Measurements from ENCODE around the gene SLC17A3. TPM values are rescaled to one million over a fixed set of nuclear protein-coding genes. Genes with fewer than 3 reads are reported as not detected.

SLC17A3 gene
- total RNA-seq, 1 experiment from 2014 or later = not detected

DNA sequence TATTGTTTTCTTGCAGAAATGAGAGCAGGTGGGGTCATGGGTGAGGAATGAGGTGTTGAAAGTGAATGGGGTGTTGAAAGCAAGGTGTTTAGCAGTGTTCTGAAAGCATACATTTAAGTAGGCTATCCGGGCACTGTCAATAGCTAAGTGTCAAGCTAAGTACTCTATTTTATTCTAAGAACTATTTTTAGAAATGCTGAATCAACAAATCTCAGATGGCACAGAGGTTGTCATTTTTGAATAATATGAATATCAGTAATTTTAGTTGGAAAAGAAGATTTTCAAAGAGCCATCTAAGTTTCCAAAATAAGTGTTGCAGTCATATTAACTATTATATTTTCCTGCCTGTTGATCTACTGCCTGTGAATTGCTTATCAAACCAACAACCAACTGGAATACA lies 21.7 kb upstream of the SLC17A3 start:
- ATAC-seq (no peak), DNase-seq (ENCODE audit: low spot score) (no peak)
- TF ChIP-seq KAT7 (CRISPR knock-in tag; IDR thresholded peaks at IDR 0.05; ENCODE audit: borderline replicate concordance) (no peak), NFE2L1 (CRISPR knock-in tag; IDR thresholded peaks at IDR 0.05) (no peak), ZNF219 (CRISPR knock-in tag; IDR thresholded peaks at IDR 0.05; ENCODE audit: borderline replicate concordance) (no peak), PRRX2 (CRISPR knock-in tag; IDR thresholded peaks at IDR 0.05) (no peak)
- TF ChIP-seq, protein P1, sequence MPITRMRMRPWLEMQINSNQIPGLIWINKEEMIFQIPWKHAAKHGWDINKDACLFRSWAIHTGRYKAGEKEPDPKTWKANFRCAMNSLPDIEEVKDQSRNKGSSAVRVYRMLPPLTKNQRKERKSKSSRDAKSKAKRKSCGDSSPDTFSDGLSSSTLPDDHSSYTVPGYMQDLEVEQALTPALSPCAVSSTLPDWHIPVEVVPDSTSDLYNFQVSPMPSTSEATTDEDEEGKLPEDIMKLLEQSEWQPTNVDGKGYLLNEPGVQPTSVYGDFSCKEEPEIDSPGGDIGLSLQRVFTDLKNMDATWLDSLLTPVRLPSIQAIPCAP (CRISPR knock-in tag; IDR thresholded peaks at IDR 0.05) = no peak
- TF ChIP-seq, protein P2, sequence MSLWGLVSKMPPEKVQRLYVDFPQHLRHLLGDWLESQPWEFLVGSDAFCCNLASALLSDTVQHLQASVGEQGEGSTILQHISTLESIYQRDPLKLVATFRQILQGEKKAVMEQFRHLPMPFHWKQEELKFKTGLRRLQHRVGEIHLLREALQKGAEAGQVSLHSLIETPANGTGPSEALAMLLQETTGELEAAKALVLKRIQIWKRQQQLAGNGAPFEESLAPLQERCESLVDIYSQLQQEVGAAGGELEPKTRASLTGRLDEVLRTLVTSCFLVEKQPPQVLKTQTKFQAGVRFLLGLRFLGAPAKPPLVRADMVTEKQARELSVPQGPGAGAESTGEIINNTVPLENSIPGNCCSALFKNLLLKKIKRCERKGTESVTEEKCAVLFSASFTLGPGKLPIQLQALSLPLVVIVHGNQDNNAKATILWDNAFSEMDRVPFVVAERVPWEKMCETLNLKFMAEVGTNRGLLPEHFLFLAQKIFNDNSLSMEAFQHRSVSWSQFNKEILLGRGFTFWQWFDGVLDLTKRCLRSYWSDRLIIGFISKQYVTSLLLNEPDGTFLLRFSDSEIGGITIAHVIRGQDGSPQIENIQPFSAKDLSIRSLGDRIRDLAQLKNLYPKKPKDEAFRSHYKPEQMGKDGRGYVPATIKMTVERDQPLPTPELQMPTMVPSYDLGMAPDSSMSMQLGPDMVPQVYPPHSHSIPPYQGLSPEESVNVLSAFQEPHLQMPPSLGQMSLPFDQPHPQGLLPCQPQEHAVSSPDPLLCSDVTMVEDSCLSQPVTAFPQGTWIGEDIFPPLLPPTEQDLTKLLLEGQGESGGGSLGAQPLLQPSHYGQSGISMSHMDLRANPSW (CRISPR knock-in tag; conservative IDR thresholded peaks at IDR 0.05; ENCODE audit: low read depth) = no peak
- TF ChIP-seq, protein P3, sequence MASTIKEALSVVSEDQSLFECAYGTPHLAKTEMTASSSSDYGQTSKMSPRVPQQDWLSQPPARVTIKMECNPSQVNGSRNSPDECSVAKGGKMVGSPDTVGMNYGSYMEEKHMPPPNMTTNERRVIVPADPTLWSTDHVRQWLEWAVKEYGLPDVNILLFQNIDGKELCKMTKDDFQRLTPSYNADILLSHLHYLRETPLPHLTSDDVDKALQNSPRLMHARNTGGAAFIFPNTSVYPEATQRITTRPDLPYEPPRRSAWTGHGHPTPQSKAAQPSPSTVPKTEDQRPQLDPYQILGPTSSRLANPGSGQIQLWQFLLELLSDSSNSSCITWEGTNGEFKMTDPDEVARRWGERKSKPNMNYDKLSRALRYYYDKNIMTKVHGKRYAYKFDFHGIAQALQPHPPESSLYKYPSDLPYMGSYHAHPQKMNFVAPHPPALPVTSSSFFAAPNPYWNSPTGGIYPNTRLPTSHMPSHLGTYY (CRISPR knock-in tag; IDR thresholded peaks at IDR 0.05) = no peak
- Mint-ChIP-seq H3K4me3 (no peak overlapping the region), H3K27ac (no peak overlapping the region), H3K4me1 (peaks cover 22% of the 10 kb centered on the region), H3K36me3 (no peaks in the 10 kb centered on the region), H3K27me3 (ENCODE audit: low read depth) (no peaks in the 10 kb centered on the region), H3K9me3 (no peaks in the 10 kb centered on the region)
- CTCF ChIA-PET = no interaction called here
- POLR2A ChIA-PET = no interaction called here

DNA sequence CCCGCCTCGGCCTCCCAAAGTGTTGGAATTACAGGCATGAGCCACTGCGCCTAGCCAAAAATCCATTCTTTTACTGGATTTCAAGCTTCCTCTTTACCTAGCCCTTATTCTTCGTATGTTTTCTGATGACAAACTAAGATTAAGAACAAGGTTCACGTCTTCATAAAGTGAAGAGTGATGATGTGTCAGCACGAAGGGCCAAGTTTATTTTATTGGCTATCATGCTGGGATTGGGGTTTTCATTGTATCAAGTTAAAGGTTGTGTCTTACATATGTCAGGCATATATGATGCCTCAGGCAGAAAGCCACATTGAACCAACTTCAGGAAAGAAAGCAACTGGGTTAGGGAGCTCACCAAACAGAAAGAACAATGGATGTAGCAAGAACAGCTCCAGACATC lies 19.7 kb upstream of the SLC17A3 start:
- H3K27me3 Mint-ChIP-seq (ENCODE audit: low read depth) = no peaks in the 10 kb centered on the region
- ChIA-PET POLR2A (no interaction called here), CTCF (interaction anchor here (0.9 to 1.0 kb wide), 2 partner anchors 99 to 110 kb away, joined by 3 read pairs; no protein-coding TSS in a partner anchor)
- H3K27ac Mint-ChIP-seq = no peak overlapping the region
- H3K36me3 Mint-ChIP-seq = no peaks in the 10 kb centered on the region
- no peak overlapping the region for H3K4me3 Mint-ChIP-seq
- ATAC-seq = no peak
- peaks cover 7% of the 10 kb centered on the region for H3K4me1 Mint-ChIP-seq
- DNase-seq (ENCODE audit: low spot score) = no peak
- H3K9me3 Mint-ChIP-seq = no peaks in the 10 kb centered on the region
- TF ChIP-seq PRRX2 (CRISPR knock-in tag; IDR thresholded peaks at IDR 0.05) = no peak
- TF ChIP-seq, protein P4, sequence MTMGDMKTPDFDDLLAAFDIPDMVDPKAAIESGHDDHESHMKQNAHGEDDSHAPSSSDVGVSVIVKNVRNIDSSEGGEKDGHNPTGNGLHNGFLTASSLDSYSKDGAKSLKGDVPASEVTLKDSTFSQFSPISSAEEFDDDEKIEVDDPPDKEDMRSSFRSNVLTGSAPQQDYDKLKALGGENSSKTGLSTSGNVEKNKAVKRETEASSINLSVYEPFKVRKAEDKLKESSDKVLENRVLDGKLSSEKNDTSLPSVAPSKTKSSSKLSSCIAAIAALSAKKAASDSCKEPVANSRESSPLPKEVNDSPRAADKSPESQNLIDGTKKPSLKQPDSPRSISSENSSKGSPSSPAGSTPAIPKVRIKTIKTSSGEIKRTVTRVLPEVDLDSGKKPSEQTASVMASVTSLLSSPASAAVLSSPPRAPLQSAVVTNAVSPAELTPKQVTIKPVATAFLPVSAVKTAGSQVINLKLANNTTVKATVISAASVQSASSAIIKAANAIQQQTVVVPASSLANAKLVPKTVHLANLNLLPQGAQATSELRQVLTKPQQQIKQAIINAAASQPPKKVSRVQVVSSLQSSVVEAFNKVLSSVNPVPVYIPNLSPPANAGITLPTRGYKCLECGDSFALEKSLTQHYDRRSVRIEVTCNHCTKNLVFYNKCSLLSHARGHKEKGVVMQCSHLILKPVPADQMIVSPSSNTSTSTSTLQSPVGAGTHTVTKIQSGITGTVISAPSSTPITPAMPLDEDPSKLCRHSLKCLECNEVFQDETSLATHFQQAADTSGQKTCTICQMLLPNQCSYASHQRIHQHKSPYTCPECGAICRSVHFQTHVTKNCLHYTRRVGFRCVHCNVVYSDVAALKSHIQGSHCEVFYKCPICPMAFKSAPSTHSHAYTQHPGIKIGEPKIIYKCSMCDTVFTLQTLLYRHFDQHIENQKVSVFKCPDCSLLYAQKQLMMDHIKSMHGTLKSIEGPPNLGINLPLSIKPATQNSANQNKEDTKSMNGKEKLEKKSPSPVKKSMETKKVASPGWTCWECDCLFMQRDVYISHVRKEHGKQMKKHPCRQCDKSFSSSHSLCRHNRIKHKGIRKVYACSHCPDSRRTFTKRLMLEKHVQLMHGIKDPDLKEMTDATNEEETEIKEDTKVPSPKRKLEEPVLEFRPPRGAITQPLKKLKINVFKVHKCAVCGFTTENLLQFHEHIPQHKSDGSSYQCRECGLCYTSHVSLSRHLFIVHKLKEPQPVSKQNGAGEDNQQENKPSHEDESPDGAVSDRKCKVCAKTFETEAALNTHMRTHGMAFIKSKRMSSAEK (CRISPR knock-in tag; IDR thresholded peaks at IDR 0.05; ENCODE audit: borderline replicate concordance) = no peak
- TF ChIP-seq ZNF396 (CRISPR knock-in tag; IDR thresholded peaks at IDR 0.05; ENCODE audit: borderline replicate concordance) = no peak
- no peak for TF ChIP-seq NFYB (CRISPR knock-in tag; conservative IDR thresholded peaks at IDR 0.05; ENCODE audit: low read depth)
- no peak for TF ChIP-seq SMAD4 (CRISPR knock-in tag; IDR thresholded peaks at IDR 0.05)
- TF ChIP-seq, protein P5, sequence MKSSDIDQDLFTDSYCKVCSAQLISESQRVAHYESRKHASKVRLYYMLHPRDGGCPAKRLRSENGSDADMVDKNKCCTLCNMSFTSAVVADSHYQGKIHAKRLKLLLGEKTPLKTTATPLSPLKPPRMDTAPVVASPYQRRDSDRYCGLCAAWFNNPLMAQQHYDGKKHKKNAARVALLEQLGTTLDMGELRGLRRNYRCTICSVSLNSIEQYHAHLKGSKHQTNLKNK (CRISPR knock-in tag; IDR thresholded peaks at IDR 0.05) = no peak
- TF ChIP-seq JAZF1 (CRISPR knock-in tag; IDR thresholded peaks at IDR 0.05) = no peak
- no peak for TF ChIP-seq MYBL2 (CRISPR knock-in tag; IDR thresholded peaks at IDR 0.05)
- TF ChIP-seq, protein P3 (CRISPR knock-in tag; IDR thresholded peaks at IDR 0.05) = no peak
- TF ChIP-seq, protein P6, sequence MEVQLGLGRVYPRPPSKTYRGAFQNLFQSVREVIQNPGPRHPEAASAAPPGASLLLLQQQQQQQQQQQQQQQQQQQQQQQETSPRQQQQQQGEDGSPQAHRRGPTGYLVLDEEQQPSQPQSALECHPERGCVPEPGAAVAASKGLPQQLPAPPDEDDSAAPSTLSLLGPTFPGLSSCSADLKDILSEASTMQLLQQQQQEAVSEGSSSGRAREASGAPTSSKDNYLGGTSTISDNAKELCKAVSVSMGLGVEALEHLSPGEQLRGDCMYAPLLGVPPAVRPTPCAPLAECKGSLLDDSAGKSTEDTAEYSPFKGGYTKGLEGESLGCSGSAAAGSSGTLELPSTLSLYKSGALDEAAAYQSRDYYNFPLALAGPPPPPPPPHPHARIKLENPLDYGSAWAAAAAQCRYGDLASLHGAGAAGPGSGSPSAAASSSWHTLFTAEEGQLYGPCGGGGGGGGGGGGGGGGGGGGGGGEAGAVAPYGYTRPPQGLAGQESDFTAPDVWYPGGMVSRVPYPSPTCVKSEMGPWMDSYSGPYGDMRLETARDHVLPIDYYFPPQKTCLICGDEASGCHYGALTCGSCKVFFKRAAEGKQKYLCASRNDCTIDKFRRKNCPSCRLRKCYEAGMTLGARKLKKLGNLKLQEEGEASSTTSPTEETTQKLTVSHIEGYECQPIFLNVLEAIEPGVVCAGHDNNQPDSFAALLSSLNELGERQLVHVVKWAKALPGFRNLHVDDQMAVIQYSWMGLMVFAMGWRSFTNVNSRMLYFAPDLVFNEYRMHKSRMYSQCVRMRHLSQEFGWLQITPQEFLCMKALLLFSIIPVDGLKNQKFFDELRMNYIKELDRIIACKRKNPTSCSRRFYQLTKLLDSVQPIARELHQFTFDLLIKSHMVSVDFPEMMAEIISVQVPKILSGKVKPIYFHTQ (CRISPR knock-in tag; IDR thresholded peaks at IDR 0.05) = no peak
- TF ChIP-seq ESRRA (CRISPR knock-in tag; IDR thresholded peaks at IDR 0.05; ENCODE audit: borderline replicate concordance) = no peak
- no peak for TF ChIP-seq ZNF121 (CRISPR knock-in tag; IDR thresholded peaks at IDR 0.05)
- TF ChIP-seq, protein P7, sequence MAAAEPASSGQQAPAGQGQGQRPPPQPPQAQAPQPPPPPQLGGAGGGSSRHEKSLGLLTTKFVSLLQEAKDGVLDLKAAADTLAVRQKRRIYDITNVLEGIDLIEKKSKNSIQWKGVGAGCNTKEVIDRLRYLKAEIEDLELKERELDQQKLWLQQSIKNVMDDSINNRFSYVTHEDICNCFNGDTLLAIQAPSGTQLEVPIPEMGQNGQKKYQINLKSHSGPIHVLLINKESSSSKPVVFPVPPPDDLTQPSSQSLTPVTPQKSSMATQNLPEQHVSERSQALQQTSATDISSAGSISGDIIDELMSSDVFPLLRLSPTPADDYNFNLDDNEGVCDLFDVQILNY (CRISPR knock-in tag; IDR thresholded peaks at IDR 0.05) = no peak
- TF ChIP-seq, protein P8, sequence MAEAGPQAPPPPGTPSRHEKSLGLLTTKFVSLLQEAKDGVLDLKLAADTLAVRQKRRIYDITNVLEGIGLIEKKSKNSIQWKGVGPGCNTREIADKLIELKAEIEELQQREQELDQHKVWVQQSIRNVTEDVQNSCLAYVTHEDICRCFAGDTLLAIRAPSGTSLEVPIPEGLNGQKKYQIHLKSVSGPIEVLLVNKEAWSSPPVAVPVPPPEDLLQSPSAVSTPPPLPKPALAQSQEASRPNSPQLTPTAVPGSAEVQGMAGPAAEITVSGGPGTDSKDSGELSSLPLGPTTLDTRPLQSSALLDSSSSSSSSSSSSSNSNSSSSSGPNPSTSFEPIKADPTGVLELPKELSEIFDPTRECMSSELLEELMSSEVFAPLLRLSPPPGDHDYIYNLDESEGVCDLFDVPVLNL (CRISPR knock-in tag; IDR thresholded peaks at IDR 0.05; ENCODE audit: borderline replicate concordance, low read depth) = no peak
